ENCODE data around the gene SLC39A9.

GRCh38 chr14:69357544-69358200 lies 40.8 kb upstream of the SLC39A9 start:
- no peak for TF ChIP-seq ELK1 (IDR thresholded peaks at IDR 0.05; ENCODE audit: borderline replicate concordance, low read depth, low read length)
- TF ChIP-seq CTCF (conservative IDR thresholded peaks at IDR 0.05; ENCODE audit: low read depth, low read length), result no peak
- TF ChIP-seq POLR2A (IDR thresholded peaks at IDR 0.05; ENCODE audit: low read depth, low read length), result no peak
- TF ChIP-seq SMC3 (IDR thresholded peaks at IDR 0.05; ENCODE audit: low read depth, low read length), result no peak
- TF ChIP-seq RCOR1 (IDR thresholded peaks at IDR 0.05; ENCODE audit: insufficient replicate concordance, low read length), result no peak
- no peak for TF ChIP-seq MXI1 (IDR thresholded peaks at IDR 0.05; ENCODE audit: borderline replicate concordance, low read depth, low read length)
- TF ChIP-seq NFE2L2 (IDR thresholded peaks at IDR 0.05; ENCODE audit: low read depth, low read length), result no peak
- TF ChIP-seq CHD1 (IDR thresholded peaks at IDR 0.05; ENCODE audit: low read depth, low read length), result no peak
- no peak for TF ChIP-seq RAD21 (IDR thresholded peaks at IDR 0.05; ENCODE audit: low read length)
